Fibroblast of the aortic adventitia (primary cell): Measurements from ENCODE around the gene MAP4K3. TPM values are rescaled to one million over a fixed set of nuclear protein-coding genes. Genes with fewer than 3 reads are reported as not detected.

Experiments
- DNase-seq: peaks from one replicate; pipeline ENCODE4 v3.0.0-alpha.2; 2010; ENCODE audit warnings: low read depth
- H3K4me3 ChIP-seq: 2 replicates; pipeline ENCODE4 v1.5.1; 2011; ENCODE audit warnings: low read depth, mild to moderate bottlenecking, control low read depth, low read length, moderate library complexity
- total RNA-seq: library from RNA; depleted of rRNA; stranded (reverse); fragments of >200 nt; gene quantifications from 2 replicates; pipeline ENCODE4 v1.2.3, GENCODE V29; 2012; ENCODE audit warnings: low replicate concordance
- TF ChIP-seq, protein P1 (sequence below): IDR thresholded peaks from 2 replicates; pipeline ENCODE4 v1.5.1; 2011; ENCODE audit warnings: mild to moderate bottlenecking, low read length, control low read depth, inconsistent platforms; ENCODE audit not compliant: insufficient read depth

Gene MAP4K3
- total RNA-seq, 1 donor, result 48.0 TPM

DNA sequence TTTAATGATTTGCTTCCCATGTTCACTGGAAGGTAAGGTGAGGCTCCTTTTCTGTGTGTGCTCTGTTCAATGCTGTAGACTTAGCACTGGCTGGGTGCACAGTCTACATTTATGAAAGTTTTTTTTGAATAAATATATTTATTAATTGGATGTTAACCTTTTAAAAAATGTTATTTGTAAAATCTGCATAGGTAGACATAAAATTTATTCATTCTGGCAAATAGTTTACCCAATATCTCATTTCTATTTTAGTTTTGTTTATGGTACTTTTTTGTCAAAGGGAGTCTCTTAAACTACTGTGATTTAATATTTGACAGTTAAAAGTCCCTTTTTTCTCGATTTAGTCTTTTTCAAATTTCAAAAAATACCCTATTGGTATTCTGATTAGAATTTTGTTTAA is 213.2 kb downstream of the MAP4K3 start:
- TF ChIP-seq, protein P1, sequence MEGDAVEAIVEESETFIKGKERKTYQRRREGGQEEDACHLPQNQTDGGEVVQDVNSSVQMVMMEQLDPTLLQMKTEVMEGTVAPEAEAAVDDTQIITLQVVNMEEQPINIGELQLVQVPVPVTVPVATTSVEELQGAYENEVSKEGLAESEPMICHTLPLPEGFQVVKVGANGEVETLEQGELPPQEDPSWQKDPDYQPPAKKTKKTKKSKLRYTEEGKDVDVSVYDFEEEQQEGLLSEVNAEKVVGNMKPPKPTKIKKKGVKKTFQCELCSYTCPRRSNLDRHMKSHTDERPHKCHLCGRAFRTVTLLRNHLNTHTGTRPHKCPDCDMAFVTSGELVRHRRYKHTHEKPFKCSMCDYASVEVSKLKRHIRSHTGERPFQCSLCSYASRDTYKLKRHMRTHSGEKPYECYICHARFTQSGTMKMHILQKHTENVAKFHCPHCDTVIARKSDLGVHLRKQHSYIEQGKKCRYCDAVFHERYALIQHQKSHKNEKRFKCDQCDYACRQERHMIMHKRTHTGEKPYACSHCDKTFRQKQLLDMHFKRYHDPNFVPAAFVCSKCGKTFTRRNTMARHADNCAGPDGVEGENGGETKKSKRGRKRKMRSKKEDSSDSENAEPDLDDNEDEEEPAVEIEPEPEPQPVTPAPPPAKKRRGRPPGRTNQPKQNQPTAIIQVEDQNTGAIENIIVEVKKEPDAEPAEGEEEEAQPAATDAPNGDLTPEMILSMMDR, result no peak
- H3K4me3 ChIP-seq, result no peak overlapping the region
- DNase-seq, result no peak

DNA sequence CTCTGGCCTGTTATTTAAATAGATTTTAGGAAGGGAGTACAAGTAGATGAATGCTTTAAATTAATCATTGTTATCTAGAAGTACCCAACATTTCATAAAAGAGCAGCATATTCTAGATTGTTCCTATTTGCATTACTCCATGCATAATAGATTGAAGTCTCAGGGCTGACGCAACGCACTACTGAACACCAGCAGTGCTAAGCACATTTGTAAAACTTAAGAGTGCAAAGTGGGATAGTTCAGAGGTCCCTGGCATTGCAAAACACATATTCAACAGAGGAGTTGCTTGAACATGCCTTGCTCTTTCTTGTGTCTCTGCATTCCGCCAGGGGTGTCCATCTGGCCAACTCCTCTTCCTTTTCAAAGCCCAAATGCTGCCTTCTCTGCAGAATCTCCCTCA is 215.6 kb downstream of the MAP4K3 start:
- H3K4me3 ChIP-seq, result no peak overlapping the region
- TF ChIP-seq, protein P1, result no peak
- no peak for DNase-seq

DNA sequence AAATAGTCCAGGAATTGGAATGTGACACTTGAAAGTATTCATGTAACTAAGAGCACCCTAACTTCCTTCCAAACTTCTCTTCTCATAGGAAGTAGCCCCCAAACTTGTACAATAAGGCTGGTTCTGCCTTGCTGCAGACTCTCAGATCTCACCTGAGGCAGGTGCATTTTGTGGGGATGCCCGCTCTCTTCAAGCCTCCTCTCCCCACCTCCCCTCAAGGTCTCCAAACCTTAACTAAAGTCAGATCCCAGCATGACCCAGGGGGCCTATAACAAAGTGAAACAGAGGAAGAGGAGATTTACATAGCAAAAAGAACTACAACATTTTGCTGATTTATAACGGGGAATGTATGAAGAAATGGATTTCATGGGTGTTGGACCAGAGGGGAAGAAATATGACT is 216.9 kb downstream of the MAP4K3 start:
- DNase-seq, result no peak
- TF ChIP-seq, protein P1, result no peak
- H3K4me3 ChIP-seq, result no peak overlapping the region

DNA sequence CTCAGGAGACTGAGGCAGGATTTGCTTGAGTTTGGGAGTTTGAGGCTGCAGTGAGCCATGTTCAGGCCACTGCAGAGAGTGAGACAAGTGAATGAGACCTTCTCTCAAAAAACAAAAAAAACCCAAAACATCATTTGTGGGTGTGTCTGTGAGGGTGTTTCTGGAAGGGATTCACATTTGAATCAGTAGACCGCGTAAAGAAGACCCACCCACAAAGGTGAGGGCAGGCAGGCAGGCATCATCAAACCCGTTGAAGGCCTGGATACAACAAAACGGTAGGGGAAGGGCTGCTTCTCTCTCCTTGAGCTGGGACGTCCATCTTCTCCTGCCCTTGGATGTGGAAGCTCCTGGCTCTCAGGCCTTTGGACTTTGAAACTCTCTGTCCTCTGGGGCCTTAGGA is 218.7 kb downstream of the MAP4K3 start:
- H3K4me3 ChIP-seq, result no peak overlapping the region
- TF ChIP-seq, protein P1, result no peak

DNA sequence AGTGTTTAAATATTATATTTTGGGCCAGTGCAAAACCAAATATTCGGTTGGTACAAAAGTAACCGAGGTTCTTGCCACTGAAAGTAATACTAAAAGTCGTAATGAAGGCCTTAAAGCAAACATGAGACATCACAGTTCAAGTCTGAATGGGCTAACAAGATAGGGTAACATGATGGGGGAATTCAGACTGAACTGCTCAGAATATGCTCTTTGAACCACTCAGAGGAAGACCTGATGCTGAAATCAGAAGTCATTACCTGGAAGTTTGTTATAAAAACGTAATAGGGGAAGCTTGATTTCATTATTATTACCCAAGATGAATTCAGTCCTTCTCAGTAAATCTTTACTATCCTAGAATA is 219.9 kb downstream of the MAP4K3 start:
- no peak for DNase-seq
- TF ChIP-seq, protein P1, result no peak

More for the DNA sequence above, 218.7 kb downstream of the MAP4K3 start:
- DNase-seq, result no peak

DNA sequence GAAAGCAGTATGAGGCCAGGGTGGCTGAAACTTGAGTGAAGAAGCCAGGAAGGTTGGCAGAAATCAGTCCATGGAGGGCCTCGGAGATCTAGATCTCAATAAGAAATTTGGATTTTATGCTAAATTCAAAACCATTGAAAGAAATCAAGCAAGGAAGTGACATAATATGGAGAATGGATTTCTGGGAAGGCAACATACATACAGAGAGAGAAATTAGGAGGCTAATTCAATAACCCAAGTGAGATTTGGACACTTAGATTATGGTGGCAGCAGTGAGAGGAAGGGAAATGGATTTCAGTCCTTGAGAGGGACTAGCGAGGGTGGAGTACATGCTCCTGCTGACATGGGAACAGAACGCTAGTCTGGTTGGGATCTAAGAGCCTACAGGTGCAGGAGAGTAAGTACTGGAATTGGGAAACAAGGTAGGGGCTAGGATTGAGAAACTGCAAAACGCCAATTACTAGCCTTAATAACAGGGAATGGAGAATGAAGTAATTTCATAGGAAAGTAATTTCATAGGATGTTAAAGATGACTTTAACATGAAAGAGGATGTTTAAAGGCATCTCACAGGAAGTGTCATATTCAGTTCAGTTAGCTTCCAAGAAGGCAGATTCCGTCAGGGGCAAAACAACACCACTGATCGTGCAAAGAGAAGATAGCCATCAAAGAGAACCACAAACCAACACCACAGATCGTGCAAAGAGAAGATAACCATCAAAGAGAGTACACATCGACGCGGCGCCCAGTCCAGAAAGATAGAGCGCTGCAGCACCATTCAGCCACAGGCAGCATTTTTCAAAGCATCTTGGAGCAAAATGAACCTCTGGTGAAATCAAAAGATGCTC is 220.5 kb downstream of the MAP4K3 start:
- H3K4me3 ChIP-seq, result no peak overlapping the region
- TF ChIP-seq, protein P1, result no peak
- no peak for DNase-seq

More for the DNA sequence above, 219.9 kb downstream of the MAP4K3 start:
- no peak overlapping the region for H3K4me3 ChIP-seq
